Activated CD8-positive, alpha-beta T cell treated with anti-CD3 and anti-CD28 coated beads for 36 hours (primary cell): Measurements from ENCODE around the gene NOD2. TPM values are rescaled to one million over a fixed set of nuclear protein-coding genes. Genes with fewer than 3 reads are reported as not detected.
A peak's percentile ranks its signal among the peaks of the same experiment; 100 is the strongest.

ENCODE experiments used
- ATAC-seq: fragments of 200-7000 bp; cut with Tn5 transposase; one replicate; pipeline ENCODE4 v1.10.0; 2021; ENCODE audit warnings: mild to moderate bottlenecking, moderate library complexity
- CTCF ChIA-PET: fragments of 350-600 bp; sonication (Branson Sonifier 250); formaldehyde crosslinking; loops from one replicate; lab custom pipeline; 2021; ENCODE audit warnings: antibody characterized with exemption; lab: Charles Lee
- POLR2A ChIA-PET: fragments of 350-600 bp; sonication (Branson Sonifier 250); formaldehyde crosslinking; loops from one replicate; lab custom pipeline; 2021; ENCODE audit warnings: antibody characterized with exemption; lab: Charles Lee
- DNase-seq: peaks from one replicate; pipeline ENCODE4 v3.0.0-alpha.2; 2020
- H3K27ac Mint-ChIP-seq: one replicate; pipeline ENCODE4 v1.8.0; 2021; ENCODE audit warnings: mild to moderate bottlenecking, mixed read lengths
- H3K27me3 Mint-ChIP-seq: one replicate; pipeline ENCODE4 v1.8.0; 2021; ENCODE audit warnings: mixed read lengths
- H3K36me3 Mint-ChIP-seq: one replicate; pipeline ENCODE4 v1.8.0; 2021; ENCODE audit warnings: low read depth, mixed read lengths
- H3K4me1 Mint-ChIP-seq: one replicate; pipeline ENCODE4 v1.8.0; 2021; ENCODE audit warnings: low read depth, mixed read lengths
- H3K4me3 Mint-ChIP-seq: one replicate; pipeline ENCODE4 v1.8.0; 2021; ENCODE audit warnings: mild to moderate bottlenecking, moderate library complexity, mixed read lengths
- H3K9me3 Mint-ChIP-seq: one replicate; pipeline ENCODE4 v1.8.0; 2021; ENCODE audit warnings: mixed read lengths
- intact Hi-C: fragments of 100-400 bp; cut with micrococcal nuclease; formaldehyde crosslinking; loops from one replicate; pipeline ENCODE4 v1.10.0; 2022
- total RNA-seq, 2 experiments: library from RNA; stranded (reverse); gene quantifications; one replicate each; pipeline ENCODE4 v1.2.3, GENCODE V29; 2021
- TF ChIP-seq, protein P1 (sequence below): fragments of 200-600 bp; IDR thresholded peaks from one replicate; pipeline ENCODE4 v1.8.0; 2022; ENCODE audit warnings: antibody characterized with exemption, mild to moderate bottlenecking

NOD2 gene
- total RNA-seq, 2 experiments from 2014 or later: 1.1 to 1.6 TPM

- intact Hi-C loops: loop anchor here (1.0 to 10.0 kb wide), 3 partner anchors 82 to 301 kb away; partner anchors contain the start of gene BRD7
- ATAC-seq (peak; percentile 48), DNase-seq (peak; percentile 82)
- Mint-ChIP-seq H3K4me3 (peak overlapping the region; percentile 54), H3K27me3 (no peaks in the 10 kb centered on the region), H3K36me3 (peaks cover 3% of the 10 kb centered on the region), H3K4me1 (peaks cover 31% of the 10 kb centered on the region), H3K9me3 (no peaks in the 10 kb centered on the region), H3K27ac (peak overlapping the region; percentile 58)
- TF ChIP-seq, protein P1, sequence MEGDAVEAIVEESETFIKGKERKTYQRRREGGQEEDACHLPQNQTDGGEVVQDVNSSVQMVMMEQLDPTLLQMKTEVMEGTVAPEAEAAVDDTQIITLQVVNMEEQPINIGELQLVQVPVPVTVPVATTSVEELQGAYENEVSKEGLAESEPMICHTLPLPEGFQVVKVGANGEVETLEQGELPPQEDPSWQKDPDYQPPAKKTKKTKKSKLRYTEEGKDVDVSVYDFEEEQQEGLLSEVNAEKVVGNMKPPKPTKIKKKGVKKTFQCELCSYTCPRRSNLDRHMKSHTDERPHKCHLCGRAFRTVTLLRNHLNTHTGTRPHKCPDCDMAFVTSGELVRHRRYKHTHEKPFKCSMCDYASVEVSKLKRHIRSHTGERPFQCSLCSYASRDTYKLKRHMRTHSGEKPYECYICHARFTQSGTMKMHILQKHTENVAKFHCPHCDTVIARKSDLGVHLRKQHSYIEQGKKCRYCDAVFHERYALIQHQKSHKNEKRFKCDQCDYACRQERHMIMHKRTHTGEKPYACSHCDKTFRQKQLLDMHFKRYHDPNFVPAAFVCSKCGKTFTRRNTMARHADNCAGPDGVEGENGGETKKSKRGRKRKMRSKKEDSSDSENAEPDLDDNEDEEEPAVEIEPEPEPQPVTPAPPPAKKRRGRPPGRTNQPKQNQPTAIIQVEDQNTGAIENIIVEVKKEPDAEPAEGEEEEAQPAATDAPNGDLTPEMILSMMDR: peak; percentile 96
- ChIA-PET CTCF (interaction anchor here (0.6 to 17.8 kb wide), 84 partner anchors 8 to 640 kb away, joined by 3 to 340 read pairs (median 5); partner anchors contain the start of genes BRD7, CNEP1R1, CYLD and SNX20), POLR2A (interaction anchor here (0.7 to 9.5 kb wide), 6 partner anchors 10 to 391 kb away, joined by 3 to 59 read pairs (median 4); partner anchors contain the start of gene SNX20)
Observed at GRCh38 chr16:50665128-50665878, 28.1 kb upstream of the NOD2 start.

DNA sequence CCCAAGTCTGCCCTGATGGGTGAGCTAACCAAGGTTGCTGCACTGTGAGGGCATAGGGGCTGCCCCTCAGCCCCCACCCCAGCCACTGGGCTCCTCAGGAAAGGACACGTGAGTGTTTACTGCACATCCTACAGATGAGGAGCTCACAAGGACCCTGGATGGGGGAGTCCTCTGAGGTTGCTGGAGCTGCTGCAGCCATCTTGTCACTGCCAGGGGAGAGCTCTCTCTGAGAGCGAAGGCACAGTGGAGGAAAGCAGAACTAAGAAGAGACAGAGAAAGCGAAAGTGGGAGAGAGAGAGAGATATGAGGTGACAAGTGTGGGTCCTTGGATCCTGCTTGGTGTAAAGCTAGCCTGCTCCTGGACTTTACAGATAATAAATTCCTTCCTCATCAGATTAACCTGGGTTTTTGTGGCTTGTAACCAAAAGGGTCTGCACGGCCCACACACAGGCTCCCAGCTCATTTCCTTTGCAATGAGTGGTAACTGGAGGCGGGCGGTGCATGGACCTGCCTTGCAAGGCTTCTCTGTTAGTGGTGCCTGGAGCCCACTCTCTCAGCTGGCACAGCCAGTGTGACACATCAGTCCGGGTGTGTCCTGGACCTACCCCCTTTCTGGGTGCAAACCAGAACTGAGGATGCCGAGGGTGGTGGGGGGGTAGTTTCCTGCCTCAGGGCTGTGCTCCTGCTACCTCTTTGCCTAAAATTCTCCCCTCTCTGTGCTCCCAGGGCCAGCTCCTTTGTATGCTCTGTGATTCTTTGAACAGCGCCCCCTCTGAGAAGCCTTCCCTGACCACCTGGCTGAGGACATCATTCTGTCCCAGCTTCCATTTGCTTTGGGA, 26.5 kb upstream of the NOD2 start:
- TF ChIP-seq, protein P1: no peak
- Mint-ChIP-seq H3K4me1 (peaks cover 34% of the 10 kb centered on the region), H3K9me3 (peaks cover 9% of the 10 kb centered on the region), H3K4me3 (peak overlapping the region; percentile 53), H3K36me3 (peaks cover 14% of the 10 kb centered on the region), H3K27ac (peak overlapping the region; percentile 81), H3K27me3 (no peaks in the 10 kb centered on the region)
- intact Hi-C loops: loop anchor here (5.0 to 10.0 kb wide), 2 partner anchors 80 to 302 kb away; partner anchors contain the start of gene BRD7
- POLR2A ChIA-PET: interaction anchor here (0.8 to 9.5 kb wide), 10 partner anchors 13 to 314 kb away, joined by 3 to 59 read pairs (median 3); partner anchors contain the start of gene SNX20
- DNase-seq: peak; percentile 80
- ATAC-seq: peak; percentile 81
- CTCF ChIA-PET: interaction anchor here (0.7 to 17.8 kb wide), 43 partner anchors 12 to 642 kb away, joined by 3 to 340 read pairs (median 7); partner anchors contain the start of genes BRD7, CNEP1R1, CYLD and SNX20

DNA sequence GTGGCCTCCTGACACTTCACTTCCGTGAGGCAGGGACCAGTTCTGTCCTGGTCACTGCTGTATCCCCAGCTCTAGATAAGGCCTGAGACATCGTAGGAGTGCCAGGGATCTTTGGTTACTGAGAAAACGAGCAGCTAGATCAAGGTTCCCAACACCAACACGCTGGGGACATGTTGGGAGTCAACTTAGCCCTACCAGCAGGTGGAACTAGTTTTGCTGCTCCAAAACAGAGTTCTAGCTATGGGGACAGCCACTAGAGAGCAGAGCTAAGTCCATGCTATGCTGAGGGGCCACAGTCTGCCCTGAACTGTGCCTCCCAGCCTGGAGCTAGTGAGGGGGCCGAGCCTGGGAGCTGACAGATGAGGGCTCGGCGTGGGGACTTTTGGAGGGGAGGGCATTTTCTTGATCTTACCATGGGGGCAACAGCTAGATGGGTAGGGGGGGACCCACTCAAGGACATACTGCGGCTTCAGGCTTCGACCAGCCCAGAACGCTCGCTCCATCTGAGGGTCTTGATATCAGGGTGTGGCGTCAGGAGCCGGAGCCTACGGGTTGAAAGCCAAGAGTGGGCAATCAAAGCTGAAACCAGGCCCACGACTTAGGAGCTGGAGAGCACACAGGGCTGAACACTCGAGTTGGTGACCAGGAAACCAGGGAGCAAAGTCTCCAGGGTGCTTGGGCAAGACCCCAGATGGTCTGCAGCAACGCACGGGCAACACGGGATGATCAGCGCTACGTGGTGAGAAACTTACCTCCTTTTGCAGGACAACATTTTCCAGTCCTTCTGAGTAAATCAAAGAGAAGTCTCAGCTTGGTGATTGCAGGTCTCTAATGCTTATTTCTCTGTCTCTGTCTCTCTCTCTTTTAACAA, 25.7 kb upstream of the NOD2 start:
- Mint-ChIP-seq H3K27ac (peak overlapping the region; percentile 81), H3K4me3 (peak overlapping the region; percentile 53), H3K9me3 (peaks cover 18% of the 10 kb centered on the region), H3K27me3 (no peaks in the 10 kb centered on the region), H3K36me3 (peaks cover 23% of the 10 kb centered on the region), H3K4me1 (peaks cover 34% of the 10 kb centered on the region)
- ChIA-PET CTCF (interaction anchor here (0.6 to 17.8 kb wide), 34 partner anchors 12 to 643 kb away, joined by 3 to 340 read pairs (median 6); partner anchors contain the start of genes BRD7, CNEP1R1, CYLD and SNX20), POLR2A (interaction anchor here (0.8 to 9.5 kb wide), 7 partner anchors 13 to 315 kb away, joined by 3 to 59 read pairs (median 4); partner anchors contain the start of gene SNX20)
- intact Hi-C loops: loop anchor here (5.0 to 10.0 kb wide), 2 partner anchors 80 to 303 kb away; partner anchors contain the start of gene BRD7
- TF ChIP-seq, protein P1: no peak
- ATAC-seq (no peak), DNase-seq (peak; percentile 17)

DNA sequence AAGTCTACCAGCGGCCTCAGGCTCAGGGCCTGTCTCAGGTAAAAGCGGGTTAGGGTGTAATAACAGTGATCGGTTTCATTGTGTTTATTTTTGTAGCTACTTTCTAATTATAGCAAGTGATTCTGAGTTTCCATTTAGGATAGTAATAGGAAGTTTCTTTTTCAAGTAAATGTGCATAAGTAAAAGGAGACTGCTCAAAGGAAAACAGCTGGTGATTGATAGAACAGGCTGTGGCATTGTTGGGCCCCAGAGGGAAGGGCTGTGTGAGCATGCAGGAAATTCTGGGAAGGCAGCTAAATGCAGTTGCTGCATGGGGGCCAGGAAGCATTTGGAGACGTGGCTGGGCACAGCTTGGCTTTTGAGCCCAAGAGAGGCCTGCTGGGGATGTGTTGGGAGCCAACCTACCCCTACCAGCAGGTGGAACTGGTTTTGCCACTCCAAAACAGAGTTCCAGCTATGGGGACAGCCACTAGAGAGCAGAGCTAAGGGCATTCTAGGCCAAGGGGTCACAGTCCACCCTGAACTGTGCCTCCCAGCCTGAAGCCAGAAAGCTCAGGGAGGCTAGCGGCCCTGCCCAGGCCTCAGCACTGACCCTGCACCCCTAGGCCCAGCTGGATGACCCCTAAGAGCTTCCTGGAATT, 24.9 kb upstream of the NOD2 start:
- Mint-ChIP-seq H3K9me3 (peaks cover 22% of the 10 kb centered on the region), H3K27ac (peak overlapping the region; percentile 81), H3K4me1 (peaks cover 34% of the 10 kb centered on the region), H3K36me3 (peaks cover 29% of the 10 kb centered on the region), H3K4me3 (no peak overlapping the region), H3K27me3 (no peaks in the 10 kb centered on the region)
- TF ChIP-seq, protein P1: no peak
- ChIA-PET CTCF (interaction anchor here (0.6 to 17.8 kb wide), 18 partner anchors 11 to 643 kb away, joined by 3 to 340 read pairs (median 10); partner anchors contain the start of genes BRD7, CNEP1R1, CYLD and SNX20), POLR2A (interaction anchor here (1.1 to 9.5 kb wide), 2 partner anchors 12 to 316 kb away, joined by 3 to 59 read pairs; partner anchors contain the start of gene SNX20)
- intact Hi-C loops: loop anchor here (5.0 to 10.0 kb wide), 2 partner anchors 79 to 304 kb away; partner anchors contain the start of gene BRD7
- DNase-seq (no peak), ATAC-seq (no peak)
